ENCODE measurements around the gene SDSL.

- TF ChIP-seq CTCF (conservative IDR thresholded peaks at IDR 0.05; ENCODE audit: low read length) (no peak), EZH2phosphoT487 (IDR thresholded peaks at IDR 0.05; ENCODE audit: borderline replicate concordance, low read depth, low read length) (no peak)
Measured at GRCh38 chr12:113439301-113439597, 17.1 kb downstream of the SDSL start.
